ENCODE data around the gene SEMA6B. TPM values are rescaled to one million over a fixed set of nuclear protein-coding genes. Genes with fewer than 3 reads are reported as not detected.

SEMA6B gene
- total and polyA plus RNA-seq, 3 donors from 2014 or later = 3.5 to 5.0 (median 4.2) TPM

- Histone ChIP-seq H3K9me3 (no peaks in the 10 kb centered on the region), H3K4me3 (no peak overlapping the region), H3K36me3 (ENCODE audit: low read depth, missing control alignments) (no peaks in the 10 kb centered on the region), H3K4me1 (peaks cover 10% of the 10 kb centered on the region), H3K27me3 (no peaks in the 10 kb centered on the region), H3K27ac (no peak overlapping the region)
- WGBS, 2 donors = 89 to 92% methylated on average over 3 to 6 of the region's 6 CpGs
- intact Hi-C loops (cut with DNase I; ENCODE audit: low total_unique reads) = no loop called here
- no peak for TF ChIP-seq POLR2A (IDR thresholded peaks at IDR 0.05)
- no peak for TF ChIP-seq CTCF (IDR thresholded peaks at IDR 0.05)
- DNase-seq = no peak
Measured at GRCh38 chr19:4519172-4519496, 40.4 kb downstream of the SEMA6B start.

GRCh38 chr19:4518345-4519171 is 40.9 kb downstream of the SEMA6B start, which contains the start of gene PLIN4:
Gene PLIN4 (minus strand): TSS chr19:4518486. CDS start chr19:4518272, 214 bp downstream.
- WGBS, 2 donors = 54 to 57% methylated on average over 30 to 34 of the region's 34 CpGs
- H3K36me3 ChIP-seq (ENCODE audit: low read depth, missing control alignments) = no peaks in the 10 kb centered on the region
- H3K27ac ChIP-seq = no peak within 1 kb of the TSS
- no peaks in the 10 kb centered on the region for H3K27me3 ChIP-seq
- peak; percentile 66 for DNase-seq
- TF ChIP-seq POLR2A (IDR thresholded peaks at IDR 0.05) (no peak), CTCF (IDR thresholded peaks at IDR 0.05) (no peak)
- no peak within 1 kb of the TSS for H3K4me3 ChIP-seq
- H3K4me1 ChIP-seq = peaks cover 10% of the 10 kb centered on the region
- H3K9me3 ChIP-seq = no peaks in the 10 kb centered on the region
- intact Hi-C loops (cut with DNase I; ENCODE audit: low total_unique reads) = no loop called here

- 82 to 90% methylated on average over 9 to 24 of the region's 24 CpGs for WGBS, 2 donors
- Histone ChIP-seq H3K36me3 (ENCODE audit: low read depth, missing control alignments) (no peaks in the 10 kb centered on the region), H3K9me3 (no peaks in the 10 kb centered on the region), H3K4me3 (no peak overlapping the region), H3K27me3 (no peaks in the 10 kb centered on the region), H3K27ac (no peak overlapping the region), H3K4me1 (peaks cover 10% of the 10 kb centered on the region)
- no peak for TF ChIP-seq CTCF (IDR thresholded peaks at IDR 0.05)
- no peak for TF ChIP-seq POLR2A (IDR thresholded peaks at IDR 0.05)
- intact Hi-C loops (cut with DNase I; ENCODE audit: low total_unique reads) = no loop called here
- DNase-seq = no peak
Measured at GRCh38 chr19:4517451-4518057, 41.9 kb downstream of the SEMA6B start.

- H3K27me3 ChIP-seq = no peaks in the 10 kb centered on the region
- no peak overlapping the region for H3K27ac ChIP-seq
- H3K36me3 ChIP-seq (ENCODE audit: low read depth, missing control alignments) = no peaks in the 10 kb centered on the region
- H3K4me3 ChIP-seq = no peak overlapping the region
- H3K4me1 ChIP-seq = peaks cover 10% of the 10 kb centered on the region
- DNase-seq = no peak
- intact Hi-C loops (cut with DNase I; ENCODE audit: low total_unique reads) = no loop called here
- no peak for TF ChIP-seq CTCF (IDR thresholded peaks at IDR 0.05)
- TF ChIP-seq POLR2A (IDR thresholded peaks at IDR 0.05) = no peak
- no peaks in the 10 kb centered on the region for H3K9me3 ChIP-seq
- WGBS, 2 donors = 61% methylated on average over 8 of the region's 8 CpGs; no CpG with 5 or more reads in 1 of the 2 donors
Measured at GRCh38 chr19:4516939-4517300, 42.6 kb downstream of the SEMA6B start.
